Keratinocyte (primary cell): ENCODE measurements around the gene C10orf53.

Experiments
- EZH2 ChIP-seq: IDR thresholded peaks from one replicate; pipeline ENCODE4 v1.6.1; 2012; ENCODE audit warnings: inconsistent platforms, mild to moderate bottlenecking, low read length, moderate library complexity
- TF ChIP-seq, protein P1 (sequence below), 3 experiments: IDR thresholded peaks in 1 of 3; conservative IDR thresholded peaks in 1 of 3; optimal IDR thresholded peaks in 1 of 3; 2 replicates in 2 of 3; 3 replicates in 1 of 3; pipeline versions ENCODE3 to v1.5.1; 2011; ENCODE audit warnings: low read length in 3 of 3, mild to moderate bottlenecking in 3 of 3, moderate library complexity in 2 of 3, control low read depth in 1 of 3, inconsistent platforms in 1 of 3; ENCODE audit not compliant: insufficient read depth in 2 of 3; ENCODE audit errors: extremely low read depth in 1 of 3

GRCh38 chr10:49742683-49743463 is 63.4 kb downstream of the C10orf53 start:
- TF ChIP-seq, protein P1, sequence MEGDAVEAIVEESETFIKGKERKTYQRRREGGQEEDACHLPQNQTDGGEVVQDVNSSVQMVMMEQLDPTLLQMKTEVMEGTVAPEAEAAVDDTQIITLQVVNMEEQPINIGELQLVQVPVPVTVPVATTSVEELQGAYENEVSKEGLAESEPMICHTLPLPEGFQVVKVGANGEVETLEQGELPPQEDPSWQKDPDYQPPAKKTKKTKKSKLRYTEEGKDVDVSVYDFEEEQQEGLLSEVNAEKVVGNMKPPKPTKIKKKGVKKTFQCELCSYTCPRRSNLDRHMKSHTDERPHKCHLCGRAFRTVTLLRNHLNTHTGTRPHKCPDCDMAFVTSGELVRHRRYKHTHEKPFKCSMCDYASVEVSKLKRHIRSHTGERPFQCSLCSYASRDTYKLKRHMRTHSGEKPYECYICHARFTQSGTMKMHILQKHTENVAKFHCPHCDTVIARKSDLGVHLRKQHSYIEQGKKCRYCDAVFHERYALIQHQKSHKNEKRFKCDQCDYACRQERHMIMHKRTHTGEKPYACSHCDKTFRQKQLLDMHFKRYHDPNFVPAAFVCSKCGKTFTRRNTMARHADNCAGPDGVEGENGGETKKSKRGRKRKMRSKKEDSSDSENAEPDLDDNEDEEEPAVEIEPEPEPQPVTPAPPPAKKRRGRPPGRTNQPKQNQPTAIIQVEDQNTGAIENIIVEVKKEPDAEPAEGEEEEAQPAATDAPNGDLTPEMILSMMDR (optimal IDR thresholded peaks at IDR 0.05 in 1 of 3, IDR thresholded peaks at IDR 0.05 in 1 of 3, conservative IDR thresholded peaks at IDR 0.05 in 1 of 3; ENCODE audit: extremely low read depth in 1 of 3, insufficient read depth in 2 of 3, low read length in 3 of 3), result no peak
- no peak for TF ChIP-seq EZH2
